ENCODE measurements around the gene SCO2.

- TF ChIP-seq ESRRA (IDR thresholded peaks at IDR 0.05; ENCODE audit: low read length) (no peak), CBX3 (IDR thresholded peaks at IDR 0.05; ENCODE audit: borderline replicate concordance, low read depth) (no peak), ATF7 (IDR thresholded peaks at IDR 0.05; ENCODE audit: low read depth) (no peak), YY1 (IDR thresholded peaks at IDR 0.05; ENCODE audit: low read depth, low read length) (no peak), PKNOX1 (IDR thresholded peaks at IDR 0.05) (no peak), CTCF (IDR thresholded peaks at IDR 0.05 in 2 of 3, conservative IDR thresholded peaks at IDR 0.05 in 1 of 3; ENCODE audit: control insufficient read depth in 2 of 3, extremely low read depth in 1 of 3, insufficient read depth in 1 of 3, low read depth in 3 of 3, low read length in 3 of 3) (no peak)
These were observed 23.8 kb upstream of the SCO2 start for GRCh38 chr22:50548921-50549790.

Data from GM12878 (cell line).